HG02588 (cell line): ENCODE data around the gene DDX11.
"Not testable (repeated sequence)": the region's sequence is repeated elsewhere in the genome, so short reads cannot be mapped to it uniquely, and the experiment has no call there.

ENCODE experiments used
- ATAC-seq: cut with Tn5 transposase; IDR thresholded peaks from one replicate; pipeline ENCODE4 v1.9.1; 2021; ENCODE audit warnings: mild to moderate bottlenecking, moderate library complexity; ENCODE audit not compliant: unreplicated experiment

Gene DDX11

DNA sequence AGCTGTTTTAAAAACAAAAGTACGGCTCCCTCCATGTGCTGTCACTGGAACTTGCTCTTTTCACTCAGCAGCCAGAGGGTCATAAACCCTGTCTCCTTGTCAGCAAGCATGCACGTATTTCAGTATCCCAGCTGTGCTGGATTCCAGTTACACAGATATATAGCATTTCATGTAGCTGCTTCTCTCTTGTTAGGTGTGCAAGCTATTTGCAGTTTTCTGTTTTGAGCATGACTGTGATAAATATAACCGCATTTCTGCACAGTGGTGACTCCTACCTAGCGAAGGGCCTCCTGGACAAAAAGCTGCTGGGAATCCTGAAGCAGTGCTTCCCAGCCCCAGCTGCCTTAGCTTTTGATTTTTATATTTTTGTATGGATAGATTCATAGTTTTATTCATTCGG lies 24.7 kb downstream of the DDX11 start:
- not testable (repeated sequence) for ATAC-seq

- not testable (repeated sequence) for ATAC-seq
These were observed 25.1 kb downstream of the DDX11 start for GRCh38 chr12:31098771-31099170.

GRCh38 chr12:31099434-31099833 lies 25.8 kb downstream of the DDX11 start:
- ATAC-seq: not testable (repeated sequence)

DNA sequence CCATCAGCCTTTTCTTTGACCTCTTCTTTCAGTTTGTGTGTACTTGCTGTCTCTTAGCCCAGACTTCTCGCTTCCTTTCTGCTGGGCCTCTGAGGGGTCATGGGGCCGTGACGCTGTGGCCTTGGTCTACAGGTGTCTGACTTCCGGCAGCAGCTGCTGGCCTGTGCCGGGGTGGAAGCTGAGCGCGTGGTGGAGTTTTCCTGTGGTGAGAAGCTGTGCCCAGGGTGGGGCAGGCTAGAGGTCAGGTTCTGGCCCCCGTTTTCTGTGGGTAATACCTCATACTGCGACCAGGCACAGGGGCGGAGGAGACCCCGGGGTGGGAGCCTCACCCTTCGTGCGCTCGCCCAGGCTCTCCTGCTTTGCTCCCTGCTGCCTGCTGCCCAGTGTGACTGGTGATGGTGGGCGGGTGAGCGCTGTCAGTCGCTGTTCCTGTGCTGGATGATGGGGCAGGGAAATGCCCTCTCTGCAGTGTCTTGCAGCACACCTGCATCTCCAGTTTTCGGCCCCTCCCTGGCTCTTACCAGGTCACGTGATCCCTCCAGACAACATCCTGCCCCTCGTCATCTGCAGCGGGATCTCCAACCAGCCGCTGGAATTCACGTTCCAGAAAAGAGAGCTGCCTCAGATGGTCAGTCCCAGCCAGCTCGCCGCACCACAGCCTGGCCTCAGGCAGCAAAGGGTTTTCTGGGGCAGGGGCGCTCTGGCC lies 27.0 kb downstream of the DDX11 start:
- ATAC-seq: peak; percentile 82

- not testable (repeated sequence) for ATAC-seq
These were observed 28.5 kb downstream of the DDX11 start for GRCh38 chr12:31102125-31102524.

DNA sequence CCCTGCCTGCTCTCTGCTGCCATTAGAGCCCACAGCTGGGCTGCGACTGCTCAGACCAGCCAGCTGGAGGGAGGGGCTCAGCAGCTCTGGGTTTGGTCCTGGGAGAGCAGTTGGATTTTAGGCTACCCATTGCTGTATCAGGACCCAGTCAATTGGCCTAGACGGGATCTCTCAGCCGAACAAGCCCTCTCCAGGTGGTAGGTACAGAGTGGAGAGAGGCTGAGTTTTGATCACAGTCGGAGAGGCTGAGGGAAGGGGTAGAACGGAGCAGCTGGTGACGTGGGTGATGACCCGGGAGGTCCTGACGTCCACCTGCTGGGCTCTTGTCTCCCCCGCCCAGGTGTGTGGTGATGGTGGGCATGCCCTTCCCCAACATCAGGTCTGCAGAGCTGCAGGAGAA lies 28.9 kb downstream of the DDX11 start:
- ATAC-seq: not testable (repeated sequence)

DNA sequence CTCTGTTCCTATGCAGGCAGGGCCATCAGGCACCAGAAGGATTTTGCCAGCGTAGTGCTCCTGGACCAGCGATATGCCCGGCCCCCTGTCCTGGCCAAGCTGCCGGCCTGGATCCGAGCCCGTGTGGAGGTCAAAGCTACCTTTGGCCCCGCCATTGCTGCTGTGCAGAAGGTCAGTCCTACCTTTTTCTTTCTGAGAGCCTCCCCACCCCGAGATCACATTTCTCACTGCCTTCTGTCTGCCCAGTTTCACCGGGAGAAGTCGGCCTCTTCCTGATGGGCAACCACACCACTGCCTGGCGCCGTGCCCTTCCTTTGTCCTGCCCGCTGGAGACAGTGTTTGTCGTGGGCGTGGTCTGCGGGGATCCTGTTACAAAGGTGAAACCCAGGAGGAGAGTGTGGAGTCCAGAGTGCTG lies 29.9 kb downstream of the DDX11 start:
- ATAC-seq: not testable (repeated sequence)

DNA sequence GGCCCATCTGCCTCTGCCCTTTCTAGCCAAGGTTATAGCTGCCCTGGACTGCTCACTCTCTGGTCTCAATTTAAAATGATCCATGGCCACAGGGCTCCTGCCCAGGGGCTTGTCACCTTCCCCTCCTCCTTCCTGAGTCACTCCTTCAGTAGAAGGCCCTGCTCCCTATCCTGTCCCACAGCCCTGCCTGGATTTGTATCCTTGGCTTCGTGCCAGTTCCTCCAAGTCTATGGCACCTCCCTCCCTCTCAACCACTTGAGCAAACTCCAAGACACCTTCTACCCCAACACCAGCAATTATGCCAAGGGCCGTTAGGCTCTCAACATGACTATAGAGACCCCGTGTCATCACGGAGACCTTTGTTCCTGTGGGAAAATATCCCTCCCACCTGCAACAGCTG lies 30.6 kb downstream of the DDX11 start:
- not testable (repeated sequence) for ATAC-seq

- ATAC-seq: not testable (repeated sequence)
These were observed 31.1 kb downstream of the DDX11 start for GRCh38 chr12:31104773-31105172.

GRCh38 chr12:31105668-31106067 lies 32.0 kb downstream of the DDX11 start:
- no peak for ATAC-seq

DNA sequence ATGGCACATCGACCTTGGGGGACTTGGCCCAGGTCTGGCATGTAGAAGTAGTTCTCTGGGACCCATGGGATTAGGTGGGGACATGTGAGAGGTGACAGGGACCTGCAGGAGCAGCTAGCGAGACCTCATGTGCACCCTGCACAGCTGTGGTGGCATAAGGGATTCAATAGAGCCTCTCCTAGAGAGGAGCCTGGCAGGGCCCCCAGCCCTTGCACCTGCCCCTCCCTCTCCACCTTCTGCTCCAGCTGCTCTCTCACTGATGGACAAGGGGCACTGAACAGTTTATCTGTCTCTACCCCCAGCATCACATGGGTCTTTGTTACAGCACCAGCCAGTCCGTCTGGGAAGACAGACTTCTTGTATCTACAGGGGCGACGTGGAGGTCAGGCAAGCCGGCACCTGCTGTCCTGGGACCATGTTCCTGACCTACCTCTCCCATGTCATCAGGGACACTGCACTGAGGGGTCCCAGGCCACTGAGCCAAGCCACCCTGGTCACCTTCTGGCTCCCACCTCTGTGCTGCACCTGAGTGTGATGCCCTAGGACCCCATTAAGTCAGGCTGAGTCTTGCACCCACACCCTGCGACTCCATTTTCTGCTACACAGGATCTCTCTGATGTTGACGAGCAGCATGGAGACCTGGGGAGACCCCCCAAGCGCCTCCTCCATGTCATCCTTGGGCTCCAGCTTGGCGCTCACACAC lies 32.6 kb downstream of the DDX11 start:
- no peak for ATAC-seq

GRCh38 chr12:31109773-31110172 lies 36.1 kb downstream of the DDX11 start:
- not testable (repeated sequence) for ATAC-seq

DNA sequence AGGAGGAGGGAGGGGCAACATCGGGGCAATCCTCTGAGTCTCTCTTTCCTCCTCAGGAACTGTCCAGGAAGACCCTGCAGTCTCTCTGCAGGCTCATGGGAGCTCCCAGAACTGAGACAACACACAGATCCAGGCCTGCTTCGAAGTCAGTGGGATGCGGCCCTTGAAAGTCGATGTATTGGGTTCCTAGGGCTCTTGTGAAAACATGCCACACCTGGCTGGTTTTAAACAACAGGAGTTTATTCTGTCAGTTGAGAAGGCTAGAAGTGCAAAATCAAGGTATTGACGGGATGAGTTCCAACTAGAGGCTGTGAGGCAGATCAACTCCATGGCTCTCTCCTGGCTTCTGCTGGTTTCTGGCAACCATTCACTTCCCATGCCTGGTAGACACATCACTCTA lies 36.6 kb downstream of the DDX11 start:
- not testable (repeated sequence) for ATAC-seq

DNA sequence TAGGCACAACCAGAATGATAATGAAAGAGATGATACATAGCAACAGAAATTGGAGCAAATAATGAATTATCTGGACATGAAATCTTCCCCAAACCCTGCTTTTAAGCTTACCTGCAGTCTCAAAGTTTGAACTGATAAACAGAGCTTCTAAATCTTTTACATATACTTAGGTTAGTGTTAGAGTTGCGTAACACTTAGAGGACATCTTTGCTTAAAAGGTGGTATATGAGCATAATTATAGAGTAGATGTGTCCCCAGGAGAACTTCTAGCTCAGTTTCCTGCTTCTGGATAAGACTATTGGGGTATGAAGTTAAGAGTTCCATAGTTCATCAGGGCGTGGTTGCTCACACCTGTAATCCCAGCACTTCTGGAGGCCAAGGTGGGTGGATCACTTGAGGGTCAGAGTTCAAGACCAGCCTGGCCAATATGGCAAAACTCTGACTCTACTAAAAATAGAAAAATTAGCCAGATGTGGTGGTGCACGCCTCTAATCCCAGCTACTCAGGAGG lies 41.5 kb downstream of the DDX11 start:
- ATAC-seq: not testable (repeated sequence)

DNA sequence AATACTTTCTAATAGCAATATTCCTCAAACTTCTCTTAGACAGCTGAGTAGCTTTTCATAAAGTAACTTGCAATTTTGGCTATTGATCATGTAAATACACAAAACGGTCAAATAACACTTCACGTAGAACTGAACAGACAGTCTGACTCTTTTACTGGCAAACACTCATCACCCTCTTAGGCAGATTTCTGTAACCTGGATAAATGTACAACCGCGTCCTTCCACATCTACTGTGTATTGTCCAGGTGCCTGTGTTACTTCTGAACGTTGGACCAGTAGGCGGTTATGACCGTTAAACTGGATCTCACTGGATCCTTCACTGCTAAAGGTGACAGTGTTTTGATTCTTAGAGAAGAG lies 43.2 kb downstream of the DDX11 start:
- ATAC-seq: not testable (repeated sequence)

- ATAC-seq: no peak
These were observed 43.7 kb downstream of the DDX11 start for GRCh38 chr12:31117203-31118011.

GRCh38 chr12:31118347-31119191 lies 44.9 kb downstream of the DDX11 start:
- no peak for ATAC-seq

DNA sequence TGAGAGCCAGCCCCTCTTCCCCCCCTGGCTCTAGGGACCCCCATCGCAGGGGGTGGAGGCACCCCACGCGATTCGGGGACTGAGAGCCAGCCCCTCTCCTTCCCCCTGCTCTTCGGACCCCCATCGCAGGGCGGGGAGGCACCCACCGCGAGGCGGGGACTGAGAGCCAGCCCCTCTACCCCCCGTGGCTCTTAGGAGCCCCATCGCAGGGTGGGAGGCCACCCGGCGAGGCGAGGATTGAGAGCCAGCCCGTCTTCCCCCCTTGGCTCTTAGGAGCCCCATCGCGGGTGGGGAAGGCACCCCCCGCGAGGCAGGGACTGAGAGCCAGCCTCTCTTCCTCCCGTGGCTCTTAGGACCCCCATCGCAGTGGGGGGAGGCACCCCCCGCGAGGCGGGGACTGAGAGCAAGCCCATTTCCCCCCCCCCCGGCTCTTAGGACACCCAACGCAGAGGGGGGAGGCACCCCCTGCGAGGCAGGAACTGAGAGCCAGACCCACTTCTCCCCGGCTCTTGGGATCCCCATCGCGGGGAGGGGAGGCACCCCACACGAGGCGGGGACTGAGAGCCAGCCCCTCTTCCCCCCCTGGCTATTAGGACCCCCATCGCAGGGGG lies 45.6 kb downstream of the DDX11 start:
- no peak for ATAC-seq

- ATAC-seq: no peak
These were observed 46.1 kb downstream of the DDX11 start for GRCh38 chr12:31119803-31120211.

DNA sequence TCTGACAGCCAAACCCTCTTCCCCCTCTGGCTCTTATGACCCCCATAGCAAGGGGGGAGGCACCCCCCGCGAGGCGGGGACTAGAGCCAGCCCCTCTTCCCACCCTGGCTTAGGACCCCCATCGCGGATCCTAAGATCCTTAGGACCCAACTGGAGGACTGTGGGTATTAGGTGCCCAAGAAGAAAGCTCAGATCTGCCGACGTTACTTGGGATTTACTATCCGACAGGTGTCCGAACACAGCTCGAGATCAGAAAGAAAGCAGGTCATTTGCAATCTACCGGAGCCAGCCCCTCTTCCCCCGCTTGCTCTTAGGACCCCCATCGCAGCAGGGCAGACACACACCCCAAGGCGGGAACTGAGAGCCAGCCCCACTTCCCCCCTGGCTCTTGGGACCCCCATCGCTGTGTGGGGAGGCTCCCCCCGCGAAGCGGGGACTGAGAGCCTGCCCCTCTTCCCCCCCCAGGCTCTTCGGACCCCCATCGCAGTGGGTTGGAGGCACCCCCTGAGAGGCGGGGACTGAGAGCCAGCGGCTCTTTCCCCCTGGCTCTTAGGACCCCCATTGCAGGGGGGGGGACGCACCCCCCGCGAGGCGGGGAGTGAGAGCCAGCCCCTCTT lies 46.8 kb downstream of the DDX11 start:
- ATAC-seq: no peak
